DMS153 treated with DMSO at 0.1 percent for 48 hours (cell line): ENCODE data around the gene SLC9B1.
"Not testable (repeated sequence)": the region's sequence is repeated elsewhere in the genome, so short reads cannot be mapped to it uniquely, and the experiment has no call there.

Experiments
- DNase-seq: peaks from one replicate; lab custom pipeline; 2025; ENCODE audit not compliant: unreplicated experiment; lab: John Stamatoyannopoulos, UW

SLC9B1 gene

GRCh38 chr4:103012060-103012459 is 7.4 kb downstream of the SLC9B1 start:
- no peak for DNase-seq

GRCh38 chr4:103011378-103012025 is 8.0 kb downstream of the SLC9B1 start:
- no peak for DNase-seq

- no peak for DNase-seq
Measured at GRCh38 chr4:103010804-103011203, 8.7 kb downstream of the SLC9B1 start.

- DNase-seq: peak; percentile 49
Measured at GRCh38 chr4:103008875-103009729, 10.4 kb downstream of the SLC9B1 start.

GRCh38 chr4:103002551-103002950 is 17.0 kb downstream of the SLC9B1 start:
- no peak for DNase-seq

GRCh38 chr4:102994803-102995202 is 24.7 kb downstream of the SLC9B1 start:
- no peak for DNase-seq

- DNase-seq: not testable (repeated sequence)
Measured at GRCh38 chr4:102993985-102994384, 25.5 kb downstream of the SLC9B1 start.

GRCh38 chr4:102988429-102989020 is 31.0 kb downstream of the SLC9B1 start:
- DNase-seq: no peak

GRCh38 chr4:102981005-102981404 is 38.5 kb downstream of the SLC9B1 start:
- DNase-seq: no peak

GRCh38 chr4:102961813-102962212 is 57.7 kb downstream of the SLC9B1 start:
- not testable (repeated sequence) for DNase-seq

- DNase-seq: no peak
Measured at GRCh38 chr4:102959496-102959895, 60.0 kb downstream of the SLC9B1 start.

GRCh38 chr4:102945066-102945465 is 74.4 kb downstream of the SLC9B1 start:
- DNase-seq: no peak

GRCh38 chr4:102938063-102938462 is 81.4 kb downstream of the SLC9B1 start:
- DNase-seq: not testable (repeated sequence)

- no peak for DNase-seq
Measured at GRCh38 chr4:102935716-102936115, 83.8 kb downstream of the SLC9B1 start.

GRCh38 chr4:102919697-102920096 is 99.8 kb downstream of the SLC9B1 start:
- DNase-seq: not testable (repeated sequence)

- DNase-seq: no peak
Measured at GRCh38 chr4:102918859-102919258, 100.6 kb downstream of the SLC9B1 start.

- DNase-seq: no peak
Measured at GRCh38 chr4:102901804-102902203, 117.7 kb downstream of the SLC9B1 start.

- not testable (repeated sequence) for DNase-seq
Measured at GRCh38 chr4:102897610-102898009, 121.9 kb downstream of the SLC9B1 start.

- DNase-seq: not testable (repeated sequence)
Measured at GRCh38 chr4:102896547-102896946, 123.0 kb downstream of the SLC9B1 start.

GRCh38 chr4:102889866-102890265 is 129.6 kb downstream of the SLC9B1 start:
- DNase-seq: not testable (repeated sequence)

- not testable (repeated sequence) for DNase-seq
Measured at GRCh38 chr4:102888570-102888969, 130.9 kb downstream of the SLC9B1 start.

- no peak for DNase-seq
Measured at GRCh38 chr4:102883278-102883677, 136.2 kb downstream of the SLC9B1 start.
